Dedifferentiated amniotic fluid mesenchymal stem cell (primary cell): Measurements from ENCODE around the gene IQCF6.
"Not testable (repeated sequence)": the region's sequence is repeated elsewhere in the genome, so short reads cannot be mapped to it uniquely, and the experiment has no call there.

ENCODE experiments used
- DNase-seq: peaks from one replicate; pipeline ENCODE4 v3.0.0-alpha.2; 2016; ENCODE audit errors: extremely low spot score

Gene IQCF6

GRCh38 chr3:51773529-51774056 is 5.4 kb downstream of the IQCF6 start:
- no peak for DNase-seq

- no peak for DNase-seq
Observed at GRCh38 chr3:51759203-51759602, 19.8 kb downstream of the IQCF6 start.

- not testable (repeated sequence) for DNase-seq
Observed at GRCh38 chr3:51753763-51754750, 25.0 kb downstream of the IQCF6 start.

DNA sequence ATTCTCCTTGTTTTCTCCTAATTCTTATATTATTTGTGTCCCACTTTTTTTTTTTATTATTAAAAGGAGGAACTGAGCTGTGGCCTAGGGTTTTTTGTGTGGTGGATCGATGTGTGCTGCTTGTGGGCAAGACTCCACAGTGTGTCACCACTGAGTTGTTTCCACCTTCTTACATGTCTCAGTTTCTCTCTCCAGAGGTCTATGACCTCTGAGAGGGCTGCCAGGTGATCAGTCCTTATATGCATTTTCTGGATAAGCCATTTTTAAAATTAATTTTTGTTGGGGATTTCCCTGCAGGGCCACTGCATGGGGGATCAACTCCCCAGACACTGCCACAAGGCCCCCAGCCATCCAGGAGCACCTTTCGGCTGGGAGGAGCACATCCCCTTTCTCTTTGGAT is 27.8 kb downstream of the IQCF6 start:
- DNase-seq: no peak

DNA sequence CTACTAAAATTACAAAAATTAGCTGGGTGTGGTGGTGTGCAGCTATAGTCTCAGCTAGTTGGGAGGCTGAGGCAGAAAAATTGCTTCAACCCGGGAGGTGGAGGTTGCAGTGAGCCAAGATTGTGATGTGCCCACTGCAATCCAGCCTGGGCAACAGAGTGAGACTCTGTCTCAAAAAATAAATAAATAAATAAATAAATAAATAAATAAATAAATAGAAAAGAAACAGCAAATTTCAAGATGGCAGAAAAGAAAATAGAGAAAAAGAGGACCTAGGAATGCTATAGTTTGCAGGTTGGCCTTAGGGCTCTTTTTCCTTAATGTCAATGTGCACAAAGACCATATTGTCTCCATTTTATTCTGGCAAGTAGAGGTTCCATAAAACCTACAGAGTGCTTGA is 28.2 kb downstream of the IQCF6 start:
- DNase-seq: no peak

GRCh38 chr3:51748327-51748726 is 30.7 kb downstream of the IQCF6 start:
- no peak for DNase-seq

GRCh38 chr3:51747840-51748239 is 31.2 kb downstream of the IQCF6 start:
- DNase-seq: no peak

DNA sequence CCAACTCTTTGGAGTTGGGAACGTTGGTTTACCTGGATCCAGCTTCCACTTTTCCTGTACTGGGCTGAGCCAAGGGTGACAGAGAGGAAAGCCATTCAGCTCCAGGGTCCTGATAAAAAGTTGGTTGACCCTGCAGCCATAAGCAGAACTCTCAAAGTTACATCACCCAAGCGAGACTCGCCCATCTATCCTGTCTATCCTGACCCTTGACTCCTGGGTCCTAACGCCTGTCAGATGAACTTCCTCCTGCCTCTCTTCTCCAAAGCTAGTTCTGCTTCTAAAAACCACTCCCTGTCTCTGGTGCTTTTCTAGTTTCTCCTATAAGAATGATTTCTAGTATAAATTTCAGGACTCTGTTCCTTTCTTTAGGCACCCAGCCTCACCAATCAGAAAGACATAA is 36.1 kb downstream of the IQCF6 start:
- DNase-seq: not testable (repeated sequence)

DNA sequence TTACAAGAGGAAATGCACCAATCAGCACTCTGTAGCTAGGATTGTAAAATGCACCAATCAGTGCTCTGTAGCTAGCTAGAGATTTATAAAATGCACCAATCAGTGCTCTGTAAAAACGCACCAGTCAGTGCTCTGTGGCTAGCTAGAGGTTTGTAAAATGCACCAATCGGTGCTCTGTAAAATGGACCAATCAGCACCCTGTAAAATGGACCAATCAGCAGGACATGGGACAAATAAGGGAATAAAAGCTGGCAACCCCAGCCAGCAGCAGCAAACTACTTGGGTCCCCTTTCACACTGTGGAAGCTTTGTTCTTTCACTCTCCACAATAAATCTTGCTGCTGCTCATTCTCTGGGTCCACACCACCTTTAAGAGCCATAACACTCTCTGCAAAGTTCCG is 36.7 kb downstream of the IQCF6 start:
- DNase-seq: not testable (repeated sequence)

GRCh38 chr3:51739110-51739509 is 39.9 kb downstream of the IQCF6 start:
- DNase-seq: no peak

DNA sequence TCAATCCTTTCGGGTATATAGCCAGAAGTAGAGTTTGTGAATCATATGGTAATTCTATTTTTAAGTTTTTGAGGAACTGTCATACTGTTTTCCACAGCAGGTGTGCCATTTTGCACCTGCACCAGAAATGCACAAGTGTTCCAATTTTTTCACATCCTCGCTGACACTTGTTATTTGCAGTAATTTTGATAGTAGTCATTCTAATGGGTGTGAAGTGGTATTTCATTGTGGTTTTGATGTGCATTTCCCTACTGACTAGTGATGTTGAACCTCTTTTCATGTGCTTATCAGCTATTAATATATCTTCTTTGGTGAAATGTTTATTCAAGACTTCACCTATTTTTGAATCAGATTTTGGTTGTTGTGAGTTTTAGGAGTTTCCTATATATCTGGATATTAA is 43.1 kb downstream of the IQCF6 start:
- DNase-seq: no peak

DNA sequence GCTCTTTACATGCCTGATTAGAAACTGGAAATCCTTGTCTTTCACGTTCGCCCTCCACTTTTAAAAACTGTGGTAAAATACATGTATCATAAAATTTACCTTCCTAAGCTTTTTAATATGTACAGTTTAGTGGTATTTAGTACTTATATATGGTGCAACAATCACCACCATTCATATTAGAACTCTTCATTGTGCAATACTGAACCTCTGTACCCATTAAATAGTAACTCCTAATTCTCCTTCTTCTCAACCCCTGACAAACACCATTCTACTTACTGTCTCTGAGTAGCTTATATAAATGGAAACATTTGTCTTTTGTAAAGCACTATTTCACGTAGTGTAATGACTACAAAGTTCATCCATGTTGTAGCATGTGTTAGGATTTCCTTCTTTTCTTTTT is 44.0 kb downstream of the IQCF6 start:
- DNase-seq: no peak

- no peak for DNase-seq
Observed at GRCh38 chr3:51734572-51734907, 44.5 kb downstream of the IQCF6 start.

GRCh38 chr3:51733859-51734571 is 45.0 kb downstream of the IQCF6 start:
- no peak for DNase-seq

- DNase-seq: no peak
Observed at GRCh38 chr3:51729042-51729633, 49.9 kb downstream of the IQCF6 start.
